ENCODE measurements around the gene NPR3.

GRCh38 chr5:32726086-32726557 lies 15.0 kb downstream of the NPR3 start:
- TF ChIP-seq, protein P1, sequence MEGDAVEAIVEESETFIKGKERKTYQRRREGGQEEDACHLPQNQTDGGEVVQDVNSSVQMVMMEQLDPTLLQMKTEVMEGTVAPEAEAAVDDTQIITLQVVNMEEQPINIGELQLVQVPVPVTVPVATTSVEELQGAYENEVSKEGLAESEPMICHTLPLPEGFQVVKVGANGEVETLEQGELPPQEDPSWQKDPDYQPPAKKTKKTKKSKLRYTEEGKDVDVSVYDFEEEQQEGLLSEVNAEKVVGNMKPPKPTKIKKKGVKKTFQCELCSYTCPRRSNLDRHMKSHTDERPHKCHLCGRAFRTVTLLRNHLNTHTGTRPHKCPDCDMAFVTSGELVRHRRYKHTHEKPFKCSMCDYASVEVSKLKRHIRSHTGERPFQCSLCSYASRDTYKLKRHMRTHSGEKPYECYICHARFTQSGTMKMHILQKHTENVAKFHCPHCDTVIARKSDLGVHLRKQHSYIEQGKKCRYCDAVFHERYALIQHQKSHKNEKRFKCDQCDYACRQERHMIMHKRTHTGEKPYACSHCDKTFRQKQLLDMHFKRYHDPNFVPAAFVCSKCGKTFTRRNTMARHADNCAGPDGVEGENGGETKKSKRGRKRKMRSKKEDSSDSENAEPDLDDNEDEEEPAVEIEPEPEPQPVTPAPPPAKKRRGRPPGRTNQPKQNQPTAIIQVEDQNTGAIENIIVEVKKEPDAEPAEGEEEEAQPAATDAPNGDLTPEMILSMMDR (IDR thresholded peaks at IDR 0.05 in 8 of 11, conservative IDR thresholded peaks at IDR 0.05 in 3 of 11), result no peak
- TF ChIP-seq POLR2A (IDR thresholded peaks at IDR 0.05), result no peak
- no peak for TF ChIP-seq POLR2AphosphoS5 (IDR thresholded peaks at IDR 0.05)

All from spleen (tissue), 7 donors.